SK-N-SH treated with all-trans-retinoic acid at 6 μM for 48 hours (cell line): Measurements from ENCODE around the gene CA11.

ENCODE experiments used
- CSDC2 ChIP-seq: fragments of 250-450 bp; sonication (Bioruptor Pico); IDR thresholded peaks from 2 replicates; pipeline ENCODE4 v1.5.0; 2020; ENCODE audit warnings: mild to moderate bottlenecking, moderate library complexity
- ISL1 ChIP-seq: fragments of 250-450 bp; sonication (Bioruptor Pico); IDR thresholded peaks from 2 replicates; pipeline ENCODE4 v2.1.2; 2022; ENCODE audit warnings: mild to moderate bottlenecking, moderate library complexity
- RARB ChIP-seq: fragments of 250-450 bp; sonication (Bioruptor Pico); IDR thresholded peaks from 2 replicates; pipeline ENCODE4 v1.8.0; 2021; ENCODE audit warnings: mild to moderate bottlenecking, moderate library complexity
- ZC3H10 ChIP-seq: fragments of 250-450 bp; sonication (Bioruptor Pico); IDR thresholded peaks from 2 replicates; pipeline ENCODE4 v1.5.1; 2021; ENCODE audit warnings: mild to moderate bottlenecking, moderate library complexity
- ZFP3 ChIP-seq: fragments of 250-450 bp; sonication (Bioruptor Pico); IDR thresholded peaks from 2 replicates; pipeline ENCODE4 v1.5.0; 2020; ENCODE audit warnings: mild to moderate bottlenecking, moderate library complexity
- TF ChIP-seq, protein P1 (sequence below): fragments of 250-450 bp; sonication (Bioruptor Pico); IDR thresholded peaks from 2 replicates; pipeline ENCODE4 v1.5.1; 2020; ENCODE audit warnings: low read depth, mild to moderate bottlenecking, moderate library complexity

DNA sequence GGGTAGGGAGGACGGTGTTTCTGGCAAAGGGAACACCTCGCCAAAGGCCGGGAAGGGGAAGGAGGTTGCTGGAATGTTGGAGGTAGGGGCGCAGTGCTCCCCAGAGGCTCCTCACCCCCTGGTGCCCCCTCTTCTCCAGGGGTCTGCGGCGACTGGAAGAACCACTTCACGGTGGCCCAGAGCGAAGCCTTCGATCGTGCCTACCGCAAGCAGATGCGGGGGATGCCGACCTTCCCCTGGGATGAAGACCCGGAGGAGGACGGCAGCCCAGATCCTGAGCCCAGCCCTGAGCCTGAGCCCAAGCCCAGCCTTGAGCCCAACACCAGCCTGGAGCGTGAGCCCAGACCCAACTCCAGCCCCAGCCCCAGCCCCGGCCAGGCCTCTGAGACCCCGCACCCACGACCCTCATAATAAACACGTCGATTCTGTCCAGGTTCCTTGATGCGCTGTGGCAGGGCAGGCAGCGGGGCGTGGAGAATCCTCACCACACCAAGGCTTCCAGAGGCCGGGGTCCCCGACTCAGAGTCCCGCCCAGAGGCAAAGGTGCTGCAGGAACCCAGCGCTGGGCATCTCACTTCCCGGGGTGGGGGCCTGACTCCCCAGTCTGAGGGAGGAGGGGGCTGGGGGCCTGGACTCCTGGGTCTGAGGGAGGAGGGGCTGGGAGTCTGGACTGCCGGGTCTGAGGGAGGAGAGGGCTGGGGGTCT, 46.8 kb downstream of the CA11 start:
- TF ChIP-seq ISL1 = no peak
- TF ChIP-seq ZFP3 (CRISPR knock-in tag) = no peak
- TF ChIP-seq ZC3H10 (CRISPR knock-in tag) = no peak
- TF ChIP-seq RARB (CRISPR knock-in tag) = no peak
- no peak for TF ChIP-seq CSDC2 (CRISPR knock-in tag)
- TF ChIP-seq, protein P1, sequence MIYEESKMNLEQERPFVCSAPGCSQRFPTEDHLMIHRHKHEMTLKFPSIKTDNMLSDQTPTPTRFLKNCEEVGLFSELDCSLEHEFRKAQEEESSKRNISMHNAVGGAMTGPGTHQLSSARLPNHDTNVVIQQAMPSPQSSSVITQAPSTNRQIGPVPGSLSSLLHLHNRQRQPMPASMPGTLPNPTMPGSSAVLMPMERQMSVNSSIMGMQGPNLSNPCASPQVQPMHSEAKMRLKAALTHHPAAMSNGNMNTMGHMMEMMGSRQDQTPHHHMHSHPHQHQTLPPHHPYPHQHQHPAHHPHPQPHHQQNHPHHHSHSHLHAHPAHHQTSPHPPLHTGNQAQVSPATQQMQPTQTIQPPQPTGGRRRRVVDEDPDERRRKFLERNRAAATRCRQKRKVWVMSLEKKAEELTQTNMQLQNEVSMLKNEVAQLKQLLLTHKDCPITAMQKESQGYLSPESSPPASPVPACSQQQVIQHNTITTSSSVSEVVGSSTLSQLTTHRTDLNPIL (CRISPR knock-in tag) = no peak
